Measurements from ENCODE around the gene VPS37C.

- TF ChIP-seq POLR2AphosphoS5 (IDR thresholded peaks at IDR 0.05; ENCODE audit: low read depth, low read length) = no peak
- TF ChIP-seq POLR2A (IDR thresholded peaks at IDR 0.05; ENCODE audit: low read depth, low read length) = no peak
Measured at GRCh38 chr11:61117168-61117520, 44.1 kb downstream of the VPS37C start.
